SK-N-SH treated with all-trans-retinoic acid at 6 μM for 48 hours (cell line): ENCODE measurements around the gene PSMA4.

ENCODE experiments used
- ARNTL ChIP-seq: fragments of 450-650 bp; formaldehyde crosslinking; IDR thresholded peaks from 2 replicates; pipeline ENCODE4 v1.5.0; 2020; ENCODE audit warnings: low read depth, mild to moderate bottlenecking, moderate library complexity, borderline replicate concordance
- CREB5 ChIP-seq: fragments of 250-450 bp; sonication (Bioruptor Pico); IDR thresholded peaks from 2 replicates; pipeline ENCODE4 v1.5.1; 2020; ENCODE audit warnings: low read depth, mild to moderate bottlenecking, moderate library complexity
- CSDC2 ChIP-seq: fragments of 250-450 bp; sonication (Bioruptor Pico); IDR thresholded peaks from 2 replicates; pipeline ENCODE4 v1.5.0; 2020; ENCODE audit warnings: mild to moderate bottlenecking, moderate library complexity
- GLIS3 ChIP-seq: fragments of 250-450 bp; sonication (Bioruptor Pico); IDR thresholded peaks from 2 replicates; pipeline ENCODE4 v1.5.0; 2020; ENCODE audit warnings: mild to moderate bottlenecking, moderate library complexity
- PATZ1 ChIP-seq: fragments of 250-450 bp; sonication (Bioruptor Pico); IDR thresholded peaks from 2 replicates; pipeline ENCODE4 v1.8.0; 2020; ENCODE audit warnings: mild to moderate bottlenecking, moderate library complexity, borderline replicate concordance
- POU6F1 ChIP-seq: fragments of 250-450 bp; sonication (Bioruptor Pico); IDR thresholded peaks from 2 replicates; pipeline ENCODE4 v1.8.0; 2021; ENCODE audit warnings: low read depth, mild to moderate bottlenecking, moderate library complexity, borderline replicate concordance
- RARB ChIP-seq: fragments of 250-450 bp; sonication (Bioruptor Pico); IDR thresholded peaks from 2 replicates; pipeline ENCODE4 v1.8.0; 2021; ENCODE audit warnings: mild to moderate bottlenecking, moderate library complexity
- SNAI2 ChIP-seq: fragments of 250-450 bp; sonication (Bioruptor Pico); IDR thresholded peaks from 2 replicates; pipeline ENCODE4 v1.5.0; 2020; ENCODE audit warnings: mild to moderate bottlenecking, moderate library complexity
- TOX ChIP-seq: fragments of 250-450 bp; sonication (Bioruptor Pico); IDR thresholded peaks from 2 replicates; pipeline ENCODE4 v1.8.0; 2021; ENCODE audit warnings: mild to moderate bottlenecking, moderate library complexity, borderline replicate concordance
- TSHZ2 ChIP-seq: fragments of 250-450 bp; sonication (Bioruptor Pico); IDR thresholded peaks from 2 replicates; pipeline ENCODE4 v1.5.0; 2020; ENCODE audit warnings: mild to moderate bottlenecking, moderate library complexity
- ZFP3 ChIP-seq: fragments of 250-450 bp; sonication (Bioruptor Pico); IDR thresholded peaks from 2 replicates; pipeline ENCODE4 v1.5.0; 2020; ENCODE audit warnings: mild to moderate bottlenecking, moderate library complexity
- ZFP30 ChIP-seq: fragments of 450-650 bp; formaldehyde crosslinking; IDR thresholded peaks from 2 replicates; pipeline ENCODE4 v1.5.0; 2022; ENCODE audit warnings: mild to moderate bottlenecking, moderate library complexity
- ZNF565 ChIP-seq: fragments of 450-650 bp; formaldehyde crosslinking; conservative IDR thresholded peaks from 2 replicates; pipeline ENCODE4 v1.5.0; 2020; ENCODE audit warnings: low read depth, mild to moderate bottlenecking, moderate library complexity
- TF ChIP-seq, protein P1 (sequence below): fragments of 250-450 bp; sonication (Bioruptor Pico); IDR thresholded peaks from 2 replicates; pipeline ENCODE4 v1.5.1; 2021; ENCODE audit warnings: mild to moderate bottlenecking, moderate library complexity

DNA sequence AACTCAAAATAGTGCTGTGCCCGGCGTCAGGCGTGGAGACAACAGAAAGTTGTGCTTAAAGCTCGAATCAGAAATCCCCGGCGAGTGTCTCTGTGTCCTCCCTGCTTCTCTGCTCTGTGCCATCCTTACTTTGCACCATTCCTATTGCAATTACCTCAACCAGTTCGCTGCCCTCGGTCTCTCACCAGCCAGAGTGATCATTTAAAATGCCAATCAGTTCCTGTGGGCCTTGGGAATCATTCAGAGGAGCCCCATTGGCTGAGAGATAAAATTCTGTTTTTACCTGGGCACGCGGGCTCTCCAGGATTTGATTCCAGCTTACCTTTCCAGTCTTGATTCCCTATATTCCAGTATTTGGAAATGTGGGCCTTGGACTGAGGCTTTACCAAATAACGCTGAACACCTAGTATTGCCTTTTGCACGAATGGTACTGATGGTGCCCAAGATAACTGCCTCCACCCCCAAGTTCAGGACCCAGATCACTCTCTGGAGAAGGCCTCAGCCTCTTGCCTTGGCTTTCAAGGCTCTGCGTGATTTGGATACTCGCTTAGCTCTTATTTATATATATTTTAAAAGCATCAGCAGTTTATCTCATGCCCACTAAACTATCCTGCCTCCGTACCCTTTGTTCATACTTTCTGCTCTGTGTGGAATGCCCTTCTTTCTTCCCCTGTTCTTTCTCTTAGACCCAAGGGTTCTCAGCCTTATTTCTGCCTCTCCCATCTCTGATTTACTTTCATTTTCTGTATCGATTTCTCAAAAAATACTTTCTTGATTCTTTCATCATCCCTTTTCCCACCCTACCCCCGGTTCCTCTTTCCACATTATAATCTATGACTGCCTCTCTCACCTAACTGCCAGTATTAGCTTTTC is 863 bp downstream of the PSMA4 start:
- TF ChIP-seq PATZ1 (CRISPR knock-in tag) (no peak), CREB5 (no peak), ZFP3 (no peak), SNAI2 (CRISPR knock-in tag) (no peak), TOX (CRISPR knock-in tag) (no peak), RARB (CRISPR knock-in tag) (no peak), ZFP30 (CRISPR knock-in tag) (no peak), TSHZ2 (CRISPR knock-in tag) (no peak), CSDC2 (CRISPR knock-in tag) (no peak), POU6F1 (CRISPR knock-in tag) (no peak), ARNTL (no peak), ZNF565 (no peak), GLIS3 (no peak)
- TF ChIP-seq, protein P1, sequence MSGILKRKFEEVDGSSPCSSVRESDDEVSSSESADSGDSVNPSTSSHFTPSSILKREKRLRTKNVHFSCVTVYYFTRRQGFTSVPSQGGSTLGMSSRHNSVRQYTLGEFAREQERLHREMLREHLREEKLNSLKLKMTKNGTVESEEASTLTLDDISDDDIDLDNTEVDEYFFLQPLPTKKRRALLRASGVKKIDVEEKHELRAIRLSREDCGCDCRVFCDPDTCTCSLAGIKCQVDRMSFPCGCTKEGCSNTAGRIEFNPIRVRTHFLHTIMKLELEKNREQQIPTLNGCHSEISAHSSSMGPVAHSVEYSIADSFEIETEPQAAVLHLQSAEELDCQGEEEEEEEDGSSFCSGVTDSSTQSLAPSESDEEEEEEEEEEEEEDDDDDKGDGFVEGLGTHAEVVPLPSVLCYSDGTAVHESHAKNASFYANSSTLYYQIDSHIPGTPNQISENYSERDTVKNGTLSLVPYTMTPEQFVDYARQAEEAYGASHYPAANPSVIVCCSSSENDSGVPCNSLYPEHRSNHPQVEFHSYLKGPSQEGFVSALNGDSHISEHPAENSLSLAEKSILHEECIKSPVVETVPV (CRISPR knock-in tag): no peak
